ENCODE data around the gene SHISA8. TPM values are rescaled to one million over a fixed set of nuclear protein-coding genes. Genes with fewer than 3 reads are reported as not detected.

SHISA8 gene
- total and polyA plus RNA-seq, 2 of the 13 experiments (the other 11 are each of a cell fraction or from before 2014, with no cell fraction given) = not detected

- POLR2A ChIA-PET = interaction anchor here (1.1 kb wide), 1 partner anchor 128 kb away, joined by 3 read pairs; the partner anchor contains the start of gene CCDC134
- Histone ChIP-seq H3K9me3 (ENCODE audit: low read length) (no peaks in the 10 kb centered on the region), H3K36me3 (replicated peaks in 1 of 2; ENCODE audit: control insufficient read depth in 1 of 2, insufficient read depth in 2 of 2, low read length in 2 of 2) (no peaks in the 10 kb centered on the region), H3K27me3 (ENCODE audit: control insufficient read depth in 1 of 2, insufficient read depth in 2 of 2, low read length in 2 of 2) (peaks cover 9 to 11% of the 10 kb centered on the region in 2 experiments; a peak in 4 of 5 replicates), H3K79me2 (ENCODE audit: insufficient read depth, low read length) (no peaks in the 10 kb centered on the region), H2AFZ (ENCODE audit: low read length) (no peak overlapping the region), H3K4me3 (replicated peaks in 1 of 3; ENCODE audit: insufficient read depth in 1 of 3, low read depth in 2 of 3, low read length in 3 of 3) (no peak overlapping the region), H3K27ac (ENCODE audit: extremely low read length, insufficient read depth, low read length) (no peak overlapping the region), H4K20me1 (ENCODE audit: insufficient read depth, low read length) (no peaks in the 10 kb centered on the region), H3K9ac (ENCODE audit: insufficient read depth, low read depth, low read length) (no peak overlapping the region), H3K4me1 (ENCODE audit: insufficient read depth, low read length) (peaks cover 26% of the 10 kb centered on the region), H3K4me2 (ENCODE audit: low read depth, low read length) (no peak overlapping the region)
- 86% methylated on average over 8 of the region's 14 CpGs for WGBS (ENCODE audit: low lambda C conversion rate)
- intact Hi-C loops (cut with micrococcal nuclease; ENCODE audit: unreplicated experiment) = no loop called here
- TF ChIP-seq HNRNPLL (IDR thresholded peaks at IDR 0.05; ENCODE audit: low read depth, low read length, poor library complexity, severe bottlenecking) (peak; percentile 32), NKX3-1 (CRISPR knock-in tag; IDR thresholded peaks at IDR 0.05) (no peak), MED1 (CRISPR knock-in tag; IDR thresholded peaks at IDR 0.05) (no peak), POLR2A (IDR thresholded peaks at IDR 0.05; ENCODE audit: insufficient read depth in 1 of 2, low read depth in 2 of 2, low read length in 2 of 2) (0 out of 4 replicates have a peak, but pooled peaks of 1 of the 2 experiments have one; percentile 6), ZNF234 (CRISPR knock-in tag; conservative IDR thresholded peaks at IDR 0.05) (no peak), NFKB2 (CRISPR knock-in tag; IDR thresholded peaks at IDR 0.05; ENCODE audit: borderline replicate concordance) (no peak), ZNF281 (CRISPR knock-in tag; IDR thresholded peaks at IDR 0.05; ENCODE audit: borderline replicate concordance) (no peak)
- TF ChIP-seq, protein P1, sequence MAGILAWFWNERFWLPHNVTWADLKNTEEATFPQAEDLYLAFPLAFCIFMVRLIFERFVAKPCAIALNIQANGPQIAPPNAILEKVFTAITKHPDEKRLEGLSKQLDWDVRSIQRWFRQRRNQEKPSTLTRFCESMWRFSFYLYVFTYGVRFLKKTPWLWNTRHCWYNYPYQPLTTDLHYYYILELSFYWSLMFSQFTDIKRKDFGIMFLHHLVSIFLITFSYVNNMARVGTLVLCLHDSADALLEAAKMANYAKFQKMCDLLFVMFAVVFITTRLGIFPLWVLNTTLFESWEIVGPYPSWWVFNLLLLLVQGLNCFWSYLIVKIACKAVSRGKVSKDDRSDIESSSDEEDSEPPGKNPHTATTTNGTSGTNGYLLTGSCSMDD (CRISPR knock-in tag; IDR thresholded peaks at IDR 0.05) = no peak
- TF ChIP-seq, protein P2, sequence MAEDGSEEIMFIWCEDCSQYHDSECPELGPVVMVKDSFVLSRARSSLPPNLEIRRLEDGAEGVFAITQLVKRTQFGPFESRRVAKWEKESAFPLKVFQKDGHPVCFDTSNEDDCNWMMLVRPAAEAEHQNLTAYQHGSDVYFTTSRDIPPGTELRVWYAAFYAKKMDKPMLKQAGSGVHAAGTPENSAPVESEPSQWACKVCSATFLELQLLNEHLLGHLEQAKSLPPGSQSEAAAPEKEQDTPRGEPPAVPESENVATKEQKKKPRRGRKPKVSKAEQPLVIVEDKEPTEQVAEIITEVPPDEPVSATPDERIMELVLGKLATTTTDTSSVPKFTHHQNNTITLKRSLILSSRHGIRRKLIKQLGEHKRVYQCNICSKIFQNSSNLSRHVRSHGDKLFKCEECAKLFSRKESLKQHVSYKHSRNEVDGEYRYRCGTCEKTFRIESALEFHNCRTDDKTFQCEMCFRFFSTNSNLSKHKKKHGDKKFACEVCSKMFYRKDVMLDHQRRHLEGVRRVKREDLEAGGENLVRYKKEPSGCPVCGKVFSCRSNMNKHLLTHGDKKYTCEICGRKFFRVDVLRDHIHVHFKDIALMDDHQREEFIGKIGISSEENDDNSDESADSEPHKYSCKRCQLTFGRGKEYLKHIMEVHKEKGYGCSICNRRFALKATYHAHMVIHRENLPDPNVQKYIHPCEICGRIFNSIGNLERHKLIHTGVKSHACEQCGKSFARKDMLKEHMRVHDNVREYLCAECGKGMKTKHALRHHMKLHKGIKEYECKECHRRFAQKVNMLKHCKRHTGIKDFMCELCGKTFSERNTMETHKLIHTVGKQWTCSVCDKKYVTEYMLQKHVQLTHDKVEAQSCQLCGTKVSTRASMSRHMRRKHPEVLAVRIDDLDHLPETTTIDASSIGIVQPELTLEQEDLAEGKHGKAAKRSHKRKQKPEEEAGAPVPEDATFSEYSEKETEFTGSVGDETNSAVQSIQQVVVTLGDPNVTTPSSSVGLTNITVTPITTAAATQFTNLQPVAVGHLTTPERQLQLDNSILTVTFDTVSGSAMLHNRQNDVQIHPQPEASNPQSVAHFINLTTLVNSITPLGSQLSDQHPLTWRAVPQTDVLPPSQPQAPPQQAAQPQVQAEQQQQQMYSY (CRISPR knock-in tag; IDR thresholded peaks at IDR 0.05) = no peak
- TF ChIP-seq, protein P3, sequence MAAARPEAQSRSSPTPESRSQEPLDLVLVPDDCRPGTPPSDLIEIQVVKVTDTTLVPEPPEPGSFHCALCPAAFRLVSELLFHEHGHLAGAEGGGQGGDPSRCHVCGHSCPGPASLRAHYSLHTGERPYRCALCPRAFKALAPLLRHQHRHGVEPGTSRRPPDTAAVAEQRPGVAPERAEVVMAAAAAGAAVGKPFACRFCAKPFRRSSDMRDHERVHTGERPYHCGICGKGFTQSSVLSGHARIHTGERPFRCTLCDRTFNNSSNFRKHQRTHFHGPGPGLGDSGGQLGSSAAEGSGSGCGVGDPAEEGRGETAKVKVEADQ (CRISPR knock-in tag; IDR thresholded peaks at IDR 0.05; ENCODE audit: borderline replicate concordance) = no peak
- peak; percentile 6 for ATAC-seq
- in situ Hi-C loops (cut with HindIII; ENCODE audit: extremely low pct_ligation_motif_present, low pct_unique_long_range_greater_than_20kb) = no loop called here
- DNase-seq (ENCODE audit: low spot score) = no peak
- no peak for FAIRE-seq
- BruUV-seq (replicated peaks) = no TSS peak
- CTCF ChIA-PET (ENCODE audit: low intra/inter-chr PET ratio, low total read pairs) = no interaction called here
Measured at GRCh38 chr22:41928593-41929417, 13.9 kb upstream of the SHISA8 start.

All from HepG2 (cell line).